HL-60 (cell line): ENCODE data around the gene CLN5.

ENCODE experiments used
- DNase-seq, 2 experiments: peaks; one replicate each; pipeline ENCODE4 v3.0.0-alpha.2; 2010 to 2020; ENCODE audit warnings: low read depth in 1 of 2, low spot score in 1 of 2
- H3K27ac ChIP-seq: fragments of 250-450 bp; sonication (Bioruptor Pico); replicated peaks from 2 replicates; pipeline ENCODE4 v1.5.1; 2020; ENCODE audit warnings: mild to moderate bottlenecking, moderate library complexity
- H3K27me3 ChIP-seq: fragments of 250-450 bp; sonication (Bioruptor Pico); 2 replicates; pipeline ENCODE4 v1.5.1; 2021; ENCODE audit warnings: mild to moderate bottlenecking, moderate library complexity; ENCODE audit not compliant: insufficient read depth, poor library complexity, severe bottlenecking
- H3K4me3 ChIP-seq: replicated peaks from 2 replicates; pipeline ENCODE4 v1.5.1; 2011; ENCODE audit warnings: mild to moderate bottlenecking, control low read depth, low read length; ENCODE audit not compliant: insufficient read depth
- GABPA ChIP-seq: IDR thresholded peaks from 2 replicates; pipeline ENCODE4 v1.6.1; 2012; ENCODE audit warnings: low read depth
- POLR2AphosphoS5 ChIP-seq: IDR thresholded peaks from 2 replicates; pipeline ENCODE4 v1.6.1; 2012; ENCODE audit warnings: low read depth
- SPI1 ChIP-seq: IDR thresholded peaks from 2 replicates; pipeline ENCODE4 v1.6.1; 2012; ENCODE audit warnings: low read depth, mild to moderate bottlenecking, borderline replicate concordance
- TF ChIP-seq, protein P1 (sequence below): IDR thresholded peaks from one replicate; pipeline ENCODE4 v1.5.1; 2011; ENCODE audit warnings: low read length, control low read depth, inconsistent platforms; ENCODE audit not compliant: insufficient read depth
- TF ChIP-seq, protein P2 (sequence below): IDR thresholded peaks from 2 replicates; pipeline ENCODE4 v1.6.1; 2012; ENCODE audit warnings: low read depth; ENCODE audit not compliant: insufficient replicate concordance

The CLN5 gene

DNA sequence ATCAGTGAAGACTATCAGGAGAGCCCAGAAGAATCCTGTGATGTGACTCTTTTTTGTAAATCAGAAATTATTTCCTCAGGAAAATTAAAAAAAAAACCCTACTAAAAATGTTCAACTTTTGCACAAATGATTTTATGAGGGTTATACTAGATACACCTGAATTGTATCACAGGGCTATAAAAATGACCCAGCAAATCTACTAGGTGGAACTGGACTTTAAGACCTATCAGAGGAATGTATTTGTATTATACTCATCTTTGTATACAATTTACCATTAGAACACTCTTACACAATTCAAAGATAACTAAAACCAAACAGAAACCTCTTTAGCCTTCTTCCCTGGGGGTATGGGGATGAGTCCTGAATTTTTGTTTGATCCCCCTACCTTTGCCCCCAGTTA lies 27.9 kb downstream of the CLN5 start:
- no peak overlapping the region for H3K27ac ChIP-seq
- no peak overlapping the region for H3K4me3 ChIP-seq
- DNase-seq, result no peak
- no peak for TF ChIP-seq SPI1
- TF ChIP-seq, protein P1, sequence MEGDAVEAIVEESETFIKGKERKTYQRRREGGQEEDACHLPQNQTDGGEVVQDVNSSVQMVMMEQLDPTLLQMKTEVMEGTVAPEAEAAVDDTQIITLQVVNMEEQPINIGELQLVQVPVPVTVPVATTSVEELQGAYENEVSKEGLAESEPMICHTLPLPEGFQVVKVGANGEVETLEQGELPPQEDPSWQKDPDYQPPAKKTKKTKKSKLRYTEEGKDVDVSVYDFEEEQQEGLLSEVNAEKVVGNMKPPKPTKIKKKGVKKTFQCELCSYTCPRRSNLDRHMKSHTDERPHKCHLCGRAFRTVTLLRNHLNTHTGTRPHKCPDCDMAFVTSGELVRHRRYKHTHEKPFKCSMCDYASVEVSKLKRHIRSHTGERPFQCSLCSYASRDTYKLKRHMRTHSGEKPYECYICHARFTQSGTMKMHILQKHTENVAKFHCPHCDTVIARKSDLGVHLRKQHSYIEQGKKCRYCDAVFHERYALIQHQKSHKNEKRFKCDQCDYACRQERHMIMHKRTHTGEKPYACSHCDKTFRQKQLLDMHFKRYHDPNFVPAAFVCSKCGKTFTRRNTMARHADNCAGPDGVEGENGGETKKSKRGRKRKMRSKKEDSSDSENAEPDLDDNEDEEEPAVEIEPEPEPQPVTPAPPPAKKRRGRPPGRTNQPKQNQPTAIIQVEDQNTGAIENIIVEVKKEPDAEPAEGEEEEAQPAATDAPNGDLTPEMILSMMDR, result no peak
- no peaks in the 10 kb centered on the region for H3K27me3 ChIP-seq

DNA sequence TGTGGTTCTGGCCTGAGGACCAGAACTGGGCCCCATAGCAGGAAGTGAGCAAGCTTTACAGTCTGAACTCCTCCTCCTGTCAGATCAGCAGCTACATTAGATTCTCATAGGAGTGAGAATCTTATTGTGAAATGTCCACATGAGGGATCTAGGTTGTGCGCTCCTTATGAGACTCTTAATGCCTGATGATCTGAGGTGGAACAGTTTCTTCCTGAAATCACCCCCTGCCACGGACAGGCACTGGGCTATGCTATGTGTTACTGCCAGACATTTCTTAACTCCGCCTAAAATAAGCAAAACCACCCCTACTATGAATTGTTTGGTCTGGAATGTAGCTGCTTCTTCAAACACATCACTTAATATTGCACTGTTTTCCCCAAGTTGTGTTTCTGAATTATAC lies 30.5 kb downstream of the CLN5 start:
- Histone ChIP-seq H3K4me3 (no peak overlapping the region), H3K27ac (peak overlapping the region; percentile 11), H3K27me3 (no peaks in the 10 kb centered on the region)
- TF ChIP-seq SPI1 (no peak), GABPA (no peak), POLR2AphosphoS5 (no peak)
- TF ChIP-seq, protein P2, sequence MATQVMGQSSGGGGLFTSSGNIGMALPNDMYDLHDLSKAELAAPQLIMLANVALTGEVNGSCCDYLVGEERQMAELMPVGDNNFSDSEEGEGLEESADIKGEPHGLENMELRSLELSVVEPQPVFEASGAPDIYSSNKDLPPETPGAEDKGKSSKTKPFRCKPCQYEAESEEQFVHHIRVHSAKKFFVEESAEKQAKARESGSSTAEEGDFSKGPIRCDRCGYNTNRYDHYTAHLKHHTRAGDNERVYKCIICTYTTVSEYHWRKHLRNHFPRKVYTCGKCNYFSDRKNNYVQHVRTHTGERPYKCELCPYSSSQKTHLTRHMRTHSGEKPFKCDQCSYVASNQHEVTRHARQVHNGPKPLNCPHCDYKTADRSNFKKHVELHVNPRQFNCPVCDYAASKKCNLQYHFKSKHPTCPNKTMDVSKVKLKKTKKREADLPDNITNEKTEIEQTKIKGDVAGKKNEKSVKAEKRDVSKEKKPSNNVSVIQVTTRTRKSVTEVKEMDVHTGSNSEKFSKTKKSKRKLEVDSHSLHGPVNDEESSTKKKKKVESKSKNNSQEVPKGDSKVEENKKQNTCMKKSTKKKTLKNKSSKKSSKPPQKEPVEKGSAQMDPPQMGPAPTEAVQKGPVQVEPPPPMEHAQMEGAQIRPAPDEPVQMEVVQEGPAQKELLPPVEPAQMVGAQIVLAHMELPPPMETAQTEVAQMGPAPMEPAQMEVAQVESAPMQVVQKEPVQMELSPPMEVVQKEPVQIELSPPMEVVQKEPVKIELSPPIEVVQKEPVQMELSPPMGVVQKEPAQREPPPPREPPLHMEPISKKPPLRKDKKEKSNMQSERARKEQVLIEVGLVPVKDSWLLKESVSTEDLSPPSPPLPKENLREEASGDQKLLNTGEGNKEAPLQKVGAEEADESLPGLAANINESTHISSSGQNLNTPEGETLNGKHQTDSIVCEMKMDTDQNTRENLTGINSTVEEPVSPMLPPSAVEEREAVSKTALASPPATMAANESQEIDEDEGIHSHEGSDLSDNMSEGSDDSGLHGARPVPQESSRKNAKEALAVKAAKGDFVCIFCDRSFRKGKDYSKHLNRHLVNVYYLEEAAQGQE, result no peak
- TF ChIP-seq, protein P1, result no peak
- DNase-seq, result peak in 1 of 2 experiments; percentile 35

DNA sequence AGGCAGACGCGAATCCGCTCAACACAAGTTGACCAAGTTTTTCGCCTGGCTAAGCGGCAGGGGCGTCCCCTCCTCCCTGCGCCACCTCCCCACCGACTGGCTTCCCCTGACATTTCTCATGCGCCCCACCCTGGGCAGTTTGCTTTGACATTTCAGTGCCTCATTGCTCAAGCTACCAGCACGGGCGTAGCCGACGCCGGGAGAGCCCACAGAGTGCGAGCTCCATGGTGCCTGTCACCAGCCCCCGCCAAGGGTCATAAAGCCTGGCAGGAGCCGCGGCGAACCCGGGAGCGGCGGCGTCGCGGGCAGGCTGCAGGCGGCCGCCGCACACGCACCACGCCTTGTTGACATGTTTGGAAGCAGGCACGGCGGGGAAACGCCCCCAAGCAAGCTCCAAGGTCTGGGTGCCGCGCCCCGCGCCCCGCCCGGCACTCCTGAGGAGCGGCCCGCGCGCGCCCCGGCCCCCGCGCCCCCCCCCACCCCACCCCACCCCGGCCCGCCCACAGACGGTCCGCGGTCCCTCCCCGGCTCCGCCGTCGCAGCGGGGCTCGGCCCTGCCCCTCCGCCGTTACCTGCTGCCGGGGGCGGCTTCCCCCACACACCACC lies 34.5 kb downstream of the CLN5 start:
- DNase-seq, result peak; percentile 22 to 80
- TF ChIP-seq, protein P1, result no peak
- TF ChIP-seq SPI1 (no peak), POLR2AphosphoS5 (no peak), GABPA (no peak)
- TF ChIP-seq, protein P2, result no peak
- no peaks in the 10 kb centered on the region for H3K27me3 ChIP-seq
- H3K4me3 ChIP-seq, result peak overlapping the region; percentile 85
- peak overlapping the region; percentile 92 for H3K27ac ChIP-seq
